ENCODE results near the gene LIN37. TPM values are rescaled to one million over a fixed set of nuclear protein-coding genes. Genes with fewer than 3 reads are reported as not detected.

LIN37 gene, protein sequence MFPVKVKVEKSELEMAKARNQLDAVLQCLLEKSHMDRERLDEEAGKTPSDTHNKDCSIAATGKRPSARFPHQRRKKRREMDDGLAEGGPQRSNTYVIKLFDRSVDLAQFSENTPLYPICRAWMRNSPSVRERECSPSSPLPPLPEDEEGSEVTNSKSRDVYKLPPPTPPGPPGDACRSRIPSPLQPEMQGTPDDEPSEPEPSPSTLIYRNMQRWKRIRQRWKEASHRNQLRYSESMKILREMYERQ
- 4.4 and 13.0 TPM in 2 replicates for total RNA-seq (ENCODE audit: low replicate concordance)

DNA sequence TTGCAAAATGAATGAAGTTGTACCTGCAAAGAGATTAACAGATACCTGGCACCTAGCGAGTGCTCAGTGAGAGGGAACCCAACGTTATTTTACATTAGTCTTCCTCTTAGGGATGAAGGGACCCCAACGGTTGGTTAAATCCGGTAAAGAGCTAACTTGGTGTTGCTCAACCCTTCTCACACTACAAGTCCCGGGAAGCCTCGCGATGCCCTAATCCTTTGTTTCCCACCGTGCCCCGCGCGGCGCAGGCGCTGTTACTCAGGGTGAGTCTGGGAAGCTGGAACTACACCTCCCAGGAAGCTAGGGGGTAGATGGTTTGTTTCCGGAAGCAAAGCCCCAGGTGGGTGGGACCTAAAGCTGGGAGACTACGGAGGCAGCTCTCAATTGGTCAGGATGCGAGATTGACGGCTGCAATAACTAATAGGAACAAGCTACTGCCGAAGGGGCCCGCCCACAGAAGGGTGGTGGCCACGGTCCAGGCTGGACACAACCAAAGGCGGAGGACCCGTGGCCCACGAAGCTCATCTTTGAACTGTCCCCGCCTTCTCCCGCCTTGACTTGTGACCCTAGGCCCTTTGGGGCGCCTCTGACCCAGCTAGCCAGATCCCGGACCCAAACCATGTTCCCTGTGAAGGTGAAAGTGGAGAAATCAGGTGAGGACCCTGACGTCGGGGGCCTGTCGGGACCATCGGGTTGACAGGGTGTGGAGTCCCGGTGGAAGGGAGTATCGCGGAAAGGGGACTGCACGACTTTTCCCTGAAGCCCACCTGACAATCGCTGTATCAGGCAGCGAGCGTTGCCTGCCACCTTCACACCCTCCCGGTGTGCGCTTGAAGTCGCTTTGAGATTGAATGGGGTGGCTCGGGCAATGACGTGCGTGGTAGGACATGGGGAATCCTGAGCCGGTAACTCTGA lies at the start of gene LIN37:
TSS of gene LIN37 (plus strand) at position 471 of the 915 bp plus-strand sequence. CDS start at position 620, 149 bp downstream.

DNA sequence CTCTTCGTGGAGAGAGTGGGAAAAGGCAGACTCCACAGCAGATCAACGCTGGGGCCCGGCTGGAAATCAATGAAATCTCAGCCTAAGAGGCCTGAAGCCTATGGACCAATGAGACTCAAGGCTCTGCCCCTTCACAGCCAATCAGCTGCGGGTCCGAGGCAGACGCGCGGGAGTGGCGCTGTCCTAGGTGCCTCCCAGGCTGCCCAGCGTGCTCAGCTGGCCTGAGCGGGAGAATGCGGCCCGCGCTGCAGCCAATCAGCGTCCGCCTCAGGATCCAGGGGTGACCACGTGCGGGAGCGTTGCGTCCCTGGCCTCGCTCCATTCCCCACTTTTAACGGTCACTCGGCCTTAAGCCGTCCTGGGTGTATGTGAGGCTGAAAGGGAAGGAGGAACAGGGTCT lies 44.2 kb upstream of the LIN37 start, which contains the start of gene ZBTB32:
TSS of gene ZBTB32 (plus strand) at position 341 of the 400 bp plus-strand sequence. CDS start 10,069 bp downstream, outside the sequence.

DNA sequence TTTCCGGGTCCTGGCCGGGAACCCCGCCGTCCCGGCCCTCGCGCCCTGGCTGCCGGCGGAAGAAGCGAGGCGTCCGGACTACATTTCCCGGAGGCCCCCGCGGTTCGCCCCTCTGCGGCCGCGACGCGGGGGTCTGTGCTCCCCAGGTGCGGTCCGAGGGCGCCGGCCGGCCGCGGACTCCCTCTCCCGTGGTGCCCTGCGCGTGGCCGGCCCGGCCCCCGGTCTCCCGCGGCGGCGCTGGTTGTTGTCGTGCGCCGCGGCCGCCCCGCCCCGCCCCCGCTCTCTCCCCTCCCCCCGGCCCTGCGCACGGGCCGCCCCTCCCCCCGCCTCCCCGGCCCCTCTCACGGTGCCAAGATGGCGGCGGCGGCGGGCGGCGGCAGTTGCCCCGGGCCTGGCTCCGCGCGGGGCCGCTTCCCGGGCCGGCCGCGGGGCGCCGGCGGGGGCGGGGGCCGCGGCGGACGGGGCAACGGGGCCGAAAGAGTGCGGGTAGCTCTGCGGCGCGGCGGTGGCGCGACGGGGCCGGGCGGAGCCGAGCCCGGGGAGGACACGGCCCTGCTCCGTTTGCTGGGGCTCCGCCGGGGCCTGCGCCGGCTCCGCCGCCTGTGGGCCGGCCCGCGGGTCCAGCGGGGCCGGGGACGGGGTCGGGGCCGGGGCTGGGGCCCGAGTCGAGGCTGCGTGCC lies 30.6 kb upstream of the LIN37 start, which contains the start of gene KMT2B:
TSS of gene KMT2B (plus strand) at position 339 of the 680 bp plus-strand sequence. CDS start at position 355, 16 bp downstream.

GRCh38 chr19:35742121-35742724 lies 6.2 kb upstream of the LIN37 start, which contains the start of gene IGFLR1:
Gene IGFLR1, minus strand, starts transcription at chr19:35742452. Its CDS starts 1,272 bp downstream, at chr19:35741180.

DNA sequence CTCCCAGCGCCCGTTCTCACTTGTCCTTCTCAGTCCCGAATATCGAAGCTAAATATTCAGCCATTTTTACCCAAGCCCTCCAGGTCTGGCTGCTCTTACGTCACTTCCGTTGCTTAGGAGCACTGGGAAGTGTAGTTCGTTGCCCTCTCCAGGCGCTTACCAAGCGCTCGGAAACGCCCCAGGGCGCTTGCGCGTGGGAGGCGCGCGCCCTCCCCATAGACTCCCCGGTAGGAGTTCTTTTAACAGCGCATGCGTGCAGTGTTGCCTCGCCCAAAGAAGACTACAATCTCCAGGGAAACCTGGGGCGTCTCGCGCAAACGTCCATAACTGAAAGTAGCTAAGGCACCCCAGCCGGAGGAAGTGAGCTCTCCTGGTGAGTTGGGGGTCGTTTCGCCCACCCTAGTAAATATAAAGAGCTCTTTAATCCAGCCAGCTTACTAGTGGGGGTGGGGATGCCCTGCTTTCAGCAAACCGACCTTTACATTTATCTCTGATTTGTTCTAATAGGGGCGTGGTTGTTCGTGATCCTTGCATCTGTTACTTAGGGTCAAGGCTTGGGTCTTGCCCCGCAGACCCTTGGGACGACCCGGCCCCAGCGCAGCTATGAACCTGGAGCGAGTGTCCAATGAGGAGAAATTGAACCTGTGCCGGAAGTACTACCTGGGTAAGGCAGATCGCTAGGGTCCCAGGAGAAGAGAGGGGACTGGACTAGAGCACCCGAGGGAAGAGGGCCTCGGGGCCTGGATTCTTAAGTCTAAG lies 2.9 kb upstream of the LIN37 start, which contains the start of the genes PSENEN and U2AF1L4:
TSS of gene PSENEN (plus strand) at position 324 of the 759 bp plus-strand sequence. CDS start at position 604, 280 bp downstream.
TSS of gene U2AF1L4 (minus strand) at position 91 of the 759 bp plus-strand sequence. CDS start at position 64, 27 bp downstream.

DNA sequence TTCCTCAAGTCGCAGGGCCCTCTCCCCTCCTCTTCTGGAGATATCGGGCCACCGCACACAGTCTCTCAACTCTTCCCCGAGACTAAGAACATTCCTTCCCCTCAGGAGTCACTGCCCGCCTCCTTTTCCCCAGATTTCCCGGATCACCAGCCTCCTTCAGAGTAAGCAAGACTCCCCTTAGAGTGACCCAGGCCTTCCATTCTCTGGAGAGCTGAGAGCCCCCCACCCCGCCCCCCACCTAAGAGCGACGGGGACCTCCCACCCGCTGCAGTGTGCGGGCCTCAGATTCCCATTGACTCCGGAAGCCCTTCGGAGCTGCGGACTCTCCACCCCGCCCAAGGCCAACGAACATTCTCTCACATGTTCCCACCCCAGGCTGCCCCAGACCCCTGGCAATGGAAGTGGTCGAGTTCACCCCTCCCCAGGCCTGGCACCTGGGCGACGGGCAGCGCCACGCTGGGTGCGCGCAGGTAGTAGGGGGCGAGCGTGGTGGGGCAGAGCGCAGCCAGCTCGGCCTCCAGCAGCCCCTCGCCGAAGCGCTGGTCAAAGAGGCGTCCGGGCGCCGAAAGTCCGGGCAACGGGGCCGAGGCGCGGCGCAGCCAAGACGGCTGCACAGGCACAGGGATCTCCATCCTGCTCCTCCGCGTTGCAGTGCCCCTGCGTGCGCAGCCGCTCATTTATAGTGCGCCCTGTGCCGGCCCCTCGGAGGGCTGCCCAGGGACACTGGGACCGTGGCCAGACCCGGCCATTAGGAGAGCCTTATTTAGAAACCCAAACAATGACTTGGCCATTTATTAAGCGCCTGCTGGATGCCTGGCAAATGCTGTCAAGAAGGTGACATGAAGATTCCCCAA lies 8.2 kb downstream of the LIN37 start, which contains the start of gene HSPB6:
TSS of gene HSPB6 (minus strand) at position 653 of the 854 bp plus-strand sequence. CDS start at position 632, 21 bp downstream.

DNA sequence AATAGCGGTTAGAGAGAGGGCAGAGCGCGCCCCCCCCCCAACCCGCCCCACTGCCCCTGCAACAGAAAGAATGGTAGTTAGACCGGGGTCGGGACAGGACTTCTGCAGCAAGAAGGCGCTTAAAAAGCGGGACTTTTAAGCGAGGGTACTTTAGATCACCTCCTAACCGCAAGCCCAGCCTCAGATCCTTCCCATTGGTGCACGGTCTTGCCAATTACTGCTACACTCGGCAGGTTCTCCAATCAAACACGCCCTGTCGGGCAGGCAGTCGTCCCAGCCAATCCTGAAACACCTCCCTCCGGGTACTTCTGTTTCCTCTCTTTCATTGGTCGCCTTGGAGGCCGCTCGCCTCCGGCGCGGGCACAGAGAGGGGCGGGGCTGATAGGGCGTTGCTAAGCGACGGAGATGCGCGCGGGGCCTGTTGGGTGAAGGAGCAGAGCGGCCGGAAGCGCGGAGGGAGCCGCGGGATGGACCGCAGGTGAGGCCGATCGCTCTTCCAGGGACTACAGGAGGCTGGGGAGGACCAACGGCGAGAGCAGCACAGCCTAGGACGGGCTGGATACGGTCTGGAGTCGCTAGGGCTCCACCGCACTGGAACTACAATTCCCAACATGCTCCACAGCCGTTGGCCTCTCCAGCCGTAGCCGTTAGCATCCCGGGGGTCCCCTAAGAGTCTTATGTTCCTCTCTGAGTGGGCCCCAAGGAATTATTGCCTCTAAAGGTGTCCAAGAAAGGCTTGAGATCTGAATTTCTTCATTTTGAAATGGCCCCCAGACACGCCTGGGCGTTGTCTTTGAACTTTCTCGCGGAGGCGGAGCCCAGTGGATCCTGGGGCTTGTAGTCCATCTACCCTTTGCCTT lies 9.6 kb downstream of the LIN37 start, which contains the start of gene PROSER3:
TSS of gene PROSER3 (plus strand) at position 428 of the 860 bp plus-strand sequence. CDS start at position 468, 40 bp downstream.

GRCh38 chr19:35775298-35776101 lies 27.1 kb downstream of the LIN37 start, which contains the start of gene ARHGAP33:
Gene ARHGAP33, plus strand, starts transcription at chr19:35775564. Its CDS starts 95 bp downstream, at chr19:35775659.

Other genes starting within 250 kb of the LIN37 start
- gene DMKN, start 234.9 kb upstream of the LIN37 start, total RNA-seq (ENCODE audit: low replicate concordance), result 0.38 and 49.4 TPM in 2 replicates
- gene SBSN, start 220.3 kb upstream of the LIN37 start, total RNA-seq (ENCODE audit: low replicate concordance), result 0.23 and 235 TPM in 2 replicates
- gene GAPDHS, start 215.1 kb upstream of the LIN37 start, total RNA-seq (ENCODE audit: low replicate concordance), result not detected in 2 replicates
- 81.6 and 151 TPM in 2 replicates for gene TMEM147, start 202.9 kb upstream of the LIN37 start, total RNA-seq (ENCODE audit: low replicate concordance)
- not detected in 2 replicates for gene ATP4A, start 184.9 kb upstream of the LIN37 start, total RNA-seq (ENCODE audit: low replicate concordance)
- gene PMIS2, start 162.4 kb upstream of the LIN37 start, total RNA-seq (ENCODE audit: low replicate concordance), result not detected in 2 replicates
- gene HAUS5, start 135.8 kb upstream of the LIN37 start, total RNA-seq (ENCODE audit: low replicate concordance), result 1.9 and 6.3 TPM in 2 replicates
- 20.2 and 35.9 TPM in 2 replicates for gene RBM42, start 119.5 kb upstream of the LIN37 start, total RNA-seq (ENCODE audit: low replicate concordance)
- gene ETV2, start 106.8 kb upstream of the LIN37 start, total RNA-seq (ENCODE audit: low replicate concordance), result 0.23 and 0.47 TPM in 2 replicates
- gene COX6B1, start 100.3 kb upstream of the LIN37 start, total RNA-seq (ENCODE audit: low replicate concordance), result 541 and 559 TPM in 2 replicates
- gene UPK1A, start 82.1 kb upstream of the LIN37 start, total RNA-seq (ENCODE audit: low replicate concordance), result 0.08 TPM in 1 of 2 replicates, not detected in the other
- gene ZBTB32, start 44.0 kb upstream of the LIN37 start, total RNA-seq (ENCODE audit: low replicate concordance), result not detected in 2 replicates
- 3.3 and 4.0 TPM in 2 replicates for gene KMT2B, start 30.6 kb upstream of the LIN37 start, total RNA-seq (ENCODE audit: low replicate concordance)
- gene IGFLR1, start 6.1 kb upstream of the LIN37 start, total RNA-seq (ENCODE audit: low replicate concordance), result 0.60 and 2.1 TPM in 2 replicates
- gene U2AF1L4, start 3.2 kb upstream of the LIN37 start, total RNA-seq (ENCODE audit: low replicate concordance), result 4.9 and 6.1 TPM in 2 replicates
- gene PSENEN, start 2.9 kb upstream of the LIN37 start, total RNA-seq (ENCODE audit: low replicate concordance), result 2.9 and 17.7 TPM in 2 replicates
- gene HSPB6, start 8.5 kb downstream of the LIN37 start, total RNA-seq (ENCODE audit: low replicate concordance), result 12.2 and 44.7 TPM in 2 replicates
- 0.47 and 3.0 TPM in 2 replicates for gene PROSER3, start 9.6 kb downstream of the LIN37 start, total RNA-seq (ENCODE audit: low replicate concordance)
- gene ARHGAP33, start 27.0 kb downstream of the LIN37 start, total RNA-seq (ENCODE audit: low replicate concordance), result 1.7 and 2.2 TPM in 2 replicates
- not detected in 2 replicates for gene PRODH2, start 64.3 kb downstream of the LIN37 start, total RNA-seq (ENCODE audit: low replicate concordance)
- not detected in 2 replicates for gene NPHS1, start 103.9 kb downstream of the LIN37 start, total RNA-seq (ENCODE audit: low replicate concordance)
- not detected in 2 replicates for gene KIRREL2, start 108.3 kb downstream of the LIN37 start, total RNA-seq (ENCODE audit: low replicate concordance)
- gene APLP1, start 120.0 kb downstream of the LIN37 start, total RNA-seq (ENCODE audit: low replicate concordance), result 2.1 and 18.6 TPM in 2 replicates
- 2.2 and 7.1 TPM in 2 replicates for gene NFKBID, start 152.0 kb downstream of the LIN37 start, total RNA-seq (ENCODE audit: low replicate concordance)
- gene HCST, start 154.0 kb downstream of the LIN37 start, total RNA-seq (ENCODE audit: low replicate concordance), result 0.60 and 4.6 TPM in 2 replicates
- gene TYROBP, start 159.7 kb downstream of the LIN37 start, total RNA-seq (ENCODE audit: low replicate concordance), result not detected in 2 replicates
- gene LRFN3, start 187.8 kb downstream of the LIN37 start, total RNA-seq (ENCODE audit: low replicate concordance), result 1.1 and 1.5 TPM in 2 replicates
- 6.8 and 13.5 TPM in 2 replicates for gene SDHAF1, start 246.6 kb downstream of the LIN37 start, total RNA-seq (ENCODE audit: low replicate concordance)

Data from smooth muscle cell of the coronary artery (primary cell).